SK-N-SH (cell line): ENCODE measurements around the gene EDN1. TPM values are rescaled to one million over a fixed set of nuclear protein-coding genes. Genes with fewer than 3 reads are reported as not detected.
"Not testable (repeated sequence)": the region's sequence is repeated elsewhere in the genome, so short reads cannot be mapped to it uniquely, and the experiment has no call there.

Experiments
- CTCF ChIA-PET: fragments of 300-600, 350-600 bp; formaldehyde crosslinking; extraction: SDS; loops from one replicate; lab custom pipeline; 2021; lab: Yijun Ruan, JAX
- POLR2A ChIA-PET: fragments of 350-600 bp; sonication (Branson Sonifier 250); formaldehyde crosslinking; extraction: SDS; loops from one replicate; lab custom pipeline; 2020; ENCODE audit warnings: antibody characterized with exemption, inconsistent platforms; lab: Yijun Ruan, JAX
- DNase-seq: peaks from one replicate; pipeline ENCODE4 v3.0.0; 2012
- H2AFZ ChIP-seq: fragments of 200-600 bp; sonication (generic); 2 replicates; pipeline ENCODE4 v1.8.1; 2016; ENCODE audit warnings: antibody characterized with exemption, mild to moderate bottlenecking, low read depth
- H3F3A ChIP-seq: fragments of 200-600 bp; sonication (generic); replicated peaks from 2 replicates; pipeline ENCODE3; 2016; ENCODE audit warnings: antibody characterized with exemption, mild to moderate bottlenecking; ENCODE audit not compliant: insufficient read depth
- H3K27ac ChIP-seq, 2 experiments: fragments of 200-500 bp in 1 of 2; fragments of 200-600 bp in 1 of 2; sonication (Bioruptor generic) in 1 of 2; sonication (generic), shearing (Covaris generic) in 1 of 2; 2 replicates each; pipeline versions ENCODE4 v1.5.1 to v1.6.1; 2014 to 2016; ENCODE audit warnings: low read depth in 2 of 2, inconsistent platforms in 1 of 2, low read length in 1 of 2, mild to moderate bottlenecking in 1 of 2, mixed read lengths in 1 of 2
- H3K27me3 ChIP-seq: fragments of 200-600 bp; sonication (generic), shearing (Covaris generic); 2 replicates; pipeline ENCODE4 v1.6.1; 2016; ENCODE audit warnings: mixed run types; ENCODE audit not compliant: insufficient read depth
- H3K36me3 ChIP-seq, 2 experiments: fragments of 200-500 bp in 1 of 2; fragments of 200-600 bp in 1 of 2; sonication (Bioruptor generic) in 1 of 2; sonication (generic) in 1 of 2; replicated peaks in 1 of 2; 2 replicates each; pipeline versions ENCODE3 to v1.5.1; 2014 to 2016; ENCODE audit warnings: low read length in 1 of 2, mild to moderate bottlenecking in 1 of 2; ENCODE audit not compliant: insufficient read depth in 2 of 2, control insufficient read depth in 1 of 2
- H3K4me1 ChIP-seq, 2 experiments: fragments of 200-500 bp in 1 of 2; fragments of 200-600 bp in 1 of 2; sonication (Bioruptor generic) in 1 of 2; sonication (generic), shearing (Covaris generic) in 1 of 2; 2 replicates each; pipeline versions ENCODE4 v1.5.1 to v1.6.1; 2014 to 2016; ENCODE audit warnings: low read depth in 1 of 2, low read length in 1 of 2, mixed run types in 1 of 2; ENCODE audit not compliant: insufficient read depth in 2 of 2, control insufficient read depth in 1 of 2
- H3K4me2 ChIP-seq: fragments of 200-600 bp; sonication (generic), shearing (Covaris generic); 2 replicates; pipeline ENCODE4 v1.6.1; 2017; ENCODE audit warnings: mixed run types
- H3K4me3 ChIP-seq, 2 experiments: fragments of 200-500 bp in 1 of 2; fragments of 200-600 bp in 1 of 2; sonication (Bioruptor generic) in 1 of 2; sonication (generic), shearing (Covaris generic) in 1 of 2; 2 replicates each; pipeline versions ENCODE4 v1.5.1 to v1.8.1; 2014 to 2016; ENCODE audit warnings: low read depth in 2 of 2, inconsistent platforms in 1 of 2, low read length in 1 of 2, mild to moderate bottlenecking in 1 of 2, mixed read lengths in 1 of 2, moderate library complexity in 1 of 2
- H3K79me2 ChIP-seq: fragments of 200-600 bp; sonication (generic); 2 replicates; pipeline ENCODE4 v1.8.1; 2017; ENCODE audit warnings: mild to moderate bottlenecking; ENCODE audit not compliant: insufficient read depth
- H3K9ac ChIP-seq: fragments of 200-600 bp; sonication (generic); 2 replicates; pipeline ENCODE4 v1.6.1; 2017; ENCODE audit warnings: mixed run types
- H3K9me2 ChIP-seq: fragments of 200-600 bp; sonication (generic); 2 replicates; pipeline ENCODE4 v1.6.1; 2017; ENCODE audit warnings: mixed run types
- H3K9me3 ChIP-seq: fragments of 200-600 bp; sonication (generic); 2 replicates; pipeline ENCODE4 v1.6.1; 2017; ENCODE audit warnings: mixed run types, mild to moderate bottlenecking, moderate library complexity
- H4K20me1 ChIP-seq: fragments of 200-600 bp; sonication (generic); 2 replicates; pipeline ENCODE4 v1.6.1; 2017; ENCODE audit warnings: mild to moderate bottlenecking, mixed run types; ENCODE audit not compliant: insufficient read depth
- EP300 ChIP-seq, 2 experiments: IDR thresholded peaks; 2 replicates each; pipeline versions ENCODE4 v1.4.0 to v1.6.1; 2012; ENCODE audit warnings: borderline replicate concordance in 1 of 2, low read depth in 1 of 2, low read length in 1 of 2
- FOXJ3 ChIP-seq: sonication (generic); formaldehyde crosslinking; IDR thresholded peaks from 2 replicates; pipeline ENCODE4 v1.5.1; 2020; ENCODE audit warnings: mild to moderate bottlenecking, missing genetic modification reagents
- GATA2 ChIP-seq: sonication (generic); formaldehyde crosslinking; IDR thresholded peaks from 2 replicates; pipeline ENCODE4 v1.5.0; 2020; ENCODE audit warnings: mild to moderate bottlenecking, missing genetic modification reagents
- NRF1 ChIP-seq: IDR thresholded peaks from 2 replicates; pipeline ENCODE4 v1.6.1; 2012; ENCODE audit warnings: low read depth, mild to moderate bottlenecking, low read length
- USF2 ChIP-seq: fragments of 150-350 bp; IDR thresholded peaks from 2 replicates; pipeline ENCODE4 v1.6.1; 2017; ENCODE audit warnings: antibody characterized with exemption, low read length, low read depth, borderline replicate concordance
- YY1 ChIP-seq: IDR thresholded peaks from 2 replicates; pipeline ENCODE4 v1.4.0; 2012; ENCODE audit warnings: low read depth, mild to moderate bottlenecking
- WGBS: methylation state at CpG from one replicate; pipeline ENCODE4 v1.1.6; 2017; ENCODE audit warnings: low lambda C conversion rate; 5-methylcytosine and 5-hydroxymethylcytosine counted together
- polyA plus RNA-seq, 3 experiments: library from polyadenylated mRNA; depleted of rRNA; stranded (reverse); fragments of >200 nt; gene quantifications; 2 replicates each; pipeline ENCODE4 v1.2.3, GENCODE V29; 2012

Gene EDN1
- polyA plus RNA-seq, 1 of the 3 experiments (the other 2 are of a cell fraction): 1.3 TPM

DNA sequence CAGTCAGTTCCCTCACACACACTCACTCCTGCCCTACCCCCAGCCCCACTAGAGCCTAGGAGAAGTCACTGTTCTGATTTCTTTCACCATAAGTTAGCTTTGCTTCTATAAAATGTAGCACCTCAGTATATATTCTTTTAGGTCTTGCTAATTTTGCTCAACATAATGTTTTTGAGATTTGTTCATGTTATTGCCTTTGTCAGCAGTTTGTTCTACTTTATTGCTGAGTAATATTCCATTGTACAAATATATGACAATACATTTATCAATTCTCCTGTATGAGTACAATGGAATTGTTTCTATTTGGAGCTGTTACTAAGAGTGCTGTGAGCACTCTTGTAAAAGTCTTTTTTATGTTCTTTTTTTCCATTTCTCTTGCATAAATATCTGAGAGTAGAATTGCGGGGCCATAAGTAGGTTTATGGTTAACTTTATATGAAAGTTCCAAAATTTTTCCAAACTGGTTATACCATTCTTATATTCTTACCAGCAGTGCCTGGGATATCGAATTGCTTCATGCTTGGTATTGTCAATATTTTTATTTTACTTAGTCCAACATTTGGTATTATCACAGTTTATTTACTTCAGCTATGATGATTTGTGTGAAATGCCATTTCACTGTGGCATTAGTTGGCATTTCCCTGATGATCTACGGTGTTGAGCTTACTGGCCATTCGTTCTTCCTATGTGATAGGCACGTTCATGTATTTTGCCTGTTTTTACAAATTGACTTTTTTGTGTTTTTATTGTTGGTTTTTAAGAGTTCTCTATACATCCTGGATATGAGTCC is 25.3 kb downstream of the EDN1 start:
- TF ChIP-seq USF2: no peak
- no peak for TF ChIP-seq FOXJ3 (CRISPR knock-in tag)
- TF ChIP-seq GATA2: no peak

DNA sequence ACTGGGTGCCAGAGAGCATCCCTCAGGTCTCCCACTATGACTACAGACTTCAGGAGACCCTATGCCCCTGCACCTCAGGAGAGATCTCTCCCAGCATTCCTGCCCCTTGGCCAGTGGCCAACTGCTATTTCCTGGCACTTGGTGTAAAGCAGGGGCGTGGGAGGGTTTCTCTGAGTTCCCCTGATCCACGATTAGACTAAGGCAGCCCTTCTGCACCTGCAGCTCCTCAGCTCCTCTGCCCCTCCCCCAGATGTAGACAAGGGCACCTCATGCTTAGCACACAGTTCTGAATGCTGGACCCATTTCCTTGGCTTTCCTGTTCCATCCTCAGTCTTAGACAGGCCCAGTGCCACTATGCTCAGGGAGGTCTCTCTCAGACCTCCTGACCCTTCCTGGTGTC is 28.6 kb downstream of the EDN1 start:
- WGBS: 17% methylated on average over 1 of the region's 2 CpGs
- Histone ChIP-seq H4K20me1 (no peaks in the 10 kb centered on the region), H3K27me3 (no peaks in the 10 kb centered on the region), H3K4me2 (no peak overlapping the region), H2AFZ (no peak overlapping the region), H3K9me3 (no peaks in the 10 kb centered on the region), H3K36me3 (no peaks in the 10 kb centered on the region), H3K4me1 (no peaks in the 10 kb centered on the region), H3K9me2 (0 out of 2 replicates have a peak, but pooled peaks cover 4% of the 10 kb centered on the region), H3K27ac (no peak overlapping the region), H3K79me2 (no peaks in the 10 kb centered on the region), H3F3A (peaks cover 17% of the 10 kb centered on the region), H3K4me3 (no peak overlapping the region), H3K9ac (no peak overlapping the region)
- POLR2A ChIA-PET: no interaction called here
- no peak for DNase-seq
- CTCF ChIA-PET: no interaction called here
- TF ChIP-seq YY1 (no peak), USF2 (no peak), NRF1 (no peak), EP300 (IDR thresholded peaks at IDR 0.05; ENCODE audit: borderline replicate concordance in 1 of 2, low read depth in 1 of 2, low read length in 1 of 2) (no peak)

More for the DNA sequence above, 25.3 kb downstream of the EDN1 start:
- H3K27ac ChIP-seq: no peak overlapping the region
- 84% methylated on average over 5 of the region's 5 CpGs for WGBS
- H2AFZ ChIP-seq: no peak overlapping the region
- peaks cover 17% of the 10 kb centered on the region for H3F3A ChIP-seq
- H3K9me2 ChIP-seq: 0 out of 2 replicates have a peak, but pooled peaks cover 4% of the 10 kb centered on the region
- no peak overlapping the region for H3K4me3 ChIP-seq
- ChIA-PET CTCF (interaction anchor here (0.6 kb wide), 1 partner anchor 43 kb away, joined by 3 read pairs; no protein-coding TSS in a partner anchor), POLR2A (no interaction called here)
- no peak overlapping the region for H3K4me2 ChIP-seq
- H4K20me1 ChIP-seq: no peaks in the 10 kb centered on the region
- H3K36me3 ChIP-seq: no peaks in the 10 kb centered on the region
- H3K4me1 ChIP-seq: no peaks in the 10 kb centered on the region
- H3K9me3 ChIP-seq: no peaks in the 10 kb centered on the region
- H3K27me3 ChIP-seq: no peaks in the 10 kb centered on the region
- no peak overlapping the region for H3K9ac ChIP-seq
- H3K79me2 ChIP-seq: no peaks in the 10 kb centered on the region
- no peak for DNase-seq

DNA sequence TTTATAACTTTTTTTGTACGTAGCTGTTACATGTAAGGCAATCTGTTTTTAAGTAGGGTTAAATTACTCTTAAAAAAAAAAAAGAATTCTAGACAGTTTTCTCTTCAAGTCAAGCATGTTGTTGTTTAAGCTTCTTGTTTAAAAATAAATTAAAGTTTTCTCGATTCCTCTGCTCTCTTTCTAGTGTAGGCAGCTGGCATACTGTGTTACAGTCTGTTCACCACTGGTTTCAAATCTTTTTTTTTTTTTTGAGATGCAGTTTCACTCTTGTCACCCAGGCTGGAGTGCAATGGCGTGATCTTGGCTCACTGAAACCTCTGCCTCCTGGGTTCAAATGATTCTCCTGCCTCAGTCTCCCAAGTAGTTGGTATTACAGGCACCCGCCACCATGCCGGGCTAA is 29.9 kb downstream of the EDN1 start:
- H3K27ac ChIP-seq, H3K27me3 ChIP-seq, H3K4me2 ChIP-seq, H3K4me3 ChIP-seq, POLR2A ChIA-PET, H3F3A ChIP-seq, H3K9me2 ChIP-seq, DNase-seq, H2AFZ ChIP-seq, H3K79me2 ChIP-seq, H4K20me1 ChIP-seq, H3K9me3 ChIP-seq, H3K9ac ChIP-seq, H3K36me3 ChIP-seq: not testable (repeated sequence)
- CTCF ChIA-PET: interaction anchor here (0.6 to 1.3 kb wide), 2 partner anchors 11 to 675 kb away, joined by 3 to 6 read pairs; no protein-coding TSS in a partner anchor
- WGBS: 71% methylated on average over 5 of the region's 5 CpGs
- H3K4me1 ChIP-seq: peaks cover 0 to 11% of the 10 kb centered on the region in 2 experiments; a peak in 1 of 4 replicates
